Measurements from ENCODE around the gene ACTRT3. TPM values are rescaled to one million over a fixed set of nuclear protein-coding genes. Genes with fewer than 3 reads are reported as not detected.
A peak's percentile ranks its signal among the peaks of the same experiment; 100 is the strongest.

ACTRT3 gene
- total RNA-seq, 1 donor from 2014 or later: 3.7 TPM

GRCh38 chr3:169771497-169772304 is 2.3 kb upstream of the ACTRT3 start:
- Histone ChIP-seq H4K20me1 (ENCODE audit: insufficient read depth, low read length) (peaks cover 18% of the 10 kb centered on the region), H3K9me3 (ENCODE audit: insufficient read depth, low read depth, low read length) (no peaks in the 10 kb centered on the region), H3K27me3 (ENCODE audit: insufficient read depth, low read length) (no peaks in the 10 kb centered on the region), H3K9ac (ENCODE audit: low read length) (peak overlapping the region; percentile 96), H3K4me3 (ENCODE audit: insufficient read depth, low read depth, low read length) (peak overlapping the region; percentile 88), H3K4me2 (ENCODE audit: low read length) (peak overlapping the region; percentile 90), H3K79me2 (ENCODE audit: insufficient read depth, low read length) (peaks cover 36% of the 10 kb centered on the region), H3K27ac (ENCODE audit: low read depth, low read length) (peak overlapping the region; percentile 99), H3K4me1 (ENCODE audit: insufficient read depth, low read length) (peaks cover 10% of the 10 kb centered on the region), H2AFZ (ENCODE audit: low read depth, low read length) (peak overlapping the region; percentile 77), H3K36me3 (ENCODE audit: insufficient read depth, low read length) (peaks cover 19% of the 10 kb centered on the region)
- TF ChIP-seq EZH2 (IDR thresholded peaks at IDR 0.05; ENCODE audit: insufficient read depth, low read length): no peak
- no peak for TF ChIP-seq CTCF (IDR thresholded peaks at IDR 0.05; ENCODE audit: insufficient read depth, low read depth, low read length)
- Mint-ChIP-seq H3K36me3 (ENCODE audit: low read depth, unreplicated experiment) (peaks cover 6% of the 10 kb centered on the region), H3K27me3 (ENCODE audit: low read depth, unreplicated experiment) (no peaks in the 10 kb centered on the region), H3K4me1 (ENCODE audit: low read depth, unreplicated experiment) (peaks cover 12% of the 10 kb centered on the region), H3K9me3 (ENCODE audit: unreplicated experiment) (no peaks in the 10 kb centered on the region), H3K4me3 (ENCODE audit: unreplicated experiment) (peak overlapping the region; percentile 97), H3K27ac (ENCODE audit: unreplicated experiment) (peak overlapping the region; percentile 98)
- FAIRE-seq (no peak), DNase-seq (ENCODE audit: low read depth) (peak; percentile 46)

- DNase-seq (ENCODE audit: low read depth): peak; percentile 77
- H3K4me2 ChIP-seq (ENCODE audit: low read length): peak within 1 kb of the TSS; percentile 92
These were observed 4.3 kb downstream of the ACTRT3 start, which contains the start of gene TERC for GRCh38 chr3:169764882-169765612. TSS of gene TERC (minus strand) at chr3:169765060.

More at GRCh38 chr3:169764882-169765612, 4.3 kb downstream of the ACTRT3 start, which contains the start of gene TERC:
- H3K9me3 ChIP-seq (ENCODE audit: insufficient read depth, low read depth, low read length): no peaks in the 10 kb centered on the region
- H4K20me1 ChIP-seq (ENCODE audit: insufficient read depth, low read length): no peaks in the 10 kb centered on the region
- no peaks in the 10 kb centered on the region for H3K79me2 ChIP-seq (ENCODE audit: insufficient read depth, low read length)
- Mint-ChIP-seq H3K27ac (ENCODE audit: unreplicated experiment) (peak within 1 kb of the TSS; percentile 80), H3K4me3 (ENCODE audit: unreplicated experiment) (peak within 1 kb of the TSS; percentile 79), H3K4me1 (ENCODE audit: low read depth, unreplicated experiment) (no peaks in the 10 kb centered on the region), H3K9me3 (ENCODE audit: unreplicated experiment) (peaks cover 8% of the 10 kb centered on the region), H3K27me3 (ENCODE audit: low read depth, unreplicated experiment) (peaks cover 7% of the 10 kb centered on the region), H3K36me3 (ENCODE audit: low read depth, unreplicated experiment) (peaks cover 11% of the 10 kb centered on the region)
- no peaks in the 10 kb centered on the region for H3K27me3 ChIP-seq (ENCODE audit: insufficient read depth, low read length)
- FAIRE-seq: no peak
- no peaks in the 10 kb centered on the region for H3K36me3 ChIP-seq (ENCODE audit: insufficient read depth, low read length)
- H3K4me1 ChIP-seq (ENCODE audit: insufficient read depth, low read length): peaks cover 5% of the 10 kb centered on the region
- TF ChIP-seq CTCF (IDR thresholded peaks at IDR 0.05; ENCODE audit: insufficient read depth, low read depth, low read length): no peak
- peak within 1 kb of the TSS; percentile 80 for H3K27ac ChIP-seq (ENCODE audit: low read depth, low read length)
- peak within 1 kb of the TSS; percentile 82 for H2AFZ ChIP-seq (ENCODE audit: low read depth, low read length)
- H3K4me3 ChIP-seq (ENCODE audit: insufficient read depth, low read depth, low read length): peak within 1 kb of the TSS; percentile 83
- peak within 1 kb of the TSS; percentile 93 for H3K9ac ChIP-seq (ENCODE audit: low read length)
